Effector memory CD8-positive, alpha-beta T cell (primary cell): ENCODE data around the gene TMEM158.

ENCODE experiments used
- ATAC-seq: fragments of 150-1000 bp; cut with Tn5 transposase; replicated peaks from 2 replicates; pipeline ENCODE4 v1.10.0; 2021; ENCODE audit warnings: mild to moderate bottlenecking, moderate library complexity
- DNase-seq, 3 experiments: peaks; one replicate each; pipeline ENCODE4 v3.0.0; 2021
- H3K27ac Mint-ChIP-seq, 2 donors: one replicate each; pipeline ENCODE4 v1.8.0; 2022; ENCODE audit warnings: mild to moderate bottlenecking in 2 of 2, mixed read lengths in 2 of 2, moderate library complexity in 2 of 2
- H3K27me3 Mint-ChIP-seq, 2 donors: one replicate each; pipeline ENCODE4 v1.8.0; 2022; ENCODE audit warnings: mixed read lengths in 2 of 2
- H3K36me3 Mint-ChIP-seq: one replicate; pipeline ENCODE4 v1.8.0; 2022; ENCODE audit warnings: mild to moderate bottlenecking, moderate library complexity, mixed read lengths; ENCODE audit not compliant: insufficient read depth
- H3K4me1 Mint-ChIP-seq, 2 donors: one replicate each; pipeline ENCODE4 v1.8.0; 2022; ENCODE audit warnings: low read depth in 2 of 2, mixed read lengths in 2 of 2
- H3K4me3 Mint-ChIP-seq, 2 donors: one replicate each; pipeline ENCODE4 v1.8.0; 2022; ENCODE audit warnings: mild to moderate bottlenecking in 2 of 2, mixed read lengths in 2 of 2, moderate library complexity in 2 of 2
- H3K9me3 Mint-ChIP-seq, 2 donors: one replicate each; pipeline ENCODE4 v1.8.0; 2022; ENCODE audit warnings: mixed read lengths in 2 of 2

The TMEM158 gene

DNA sequence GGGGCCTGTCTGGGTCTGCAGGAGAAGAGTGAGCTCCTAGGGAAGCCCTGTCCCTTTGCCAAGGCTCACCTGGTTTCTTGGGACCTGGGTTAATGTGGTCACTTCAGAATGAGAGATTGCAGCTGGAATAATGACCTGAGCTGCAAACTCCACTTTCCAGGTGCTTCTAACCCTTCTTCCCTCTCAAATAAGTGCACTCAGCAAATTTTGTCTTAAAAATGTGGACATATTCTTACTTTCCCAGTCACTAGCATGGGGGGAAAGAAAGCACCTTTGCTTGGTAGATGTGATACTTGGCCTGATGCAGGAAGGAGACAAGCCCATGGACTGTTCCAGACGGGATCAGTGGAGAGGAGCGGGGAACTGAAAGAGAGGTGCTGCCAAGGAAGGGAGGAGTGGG is 41.0 kb downstream of the TMEM158 start:
- Mint-ChIP-seq H3K4me3 (no peak overlapping the region), H3K27me3 (peaks cover 24 to 48% of the 10 kb centered on the region in 2 donors), H3K9me3 (no peaks in the 10 kb centered on the region), H3K27ac (no peak overlapping the region), H3K36me3 (no peaks in the 10 kb centered on the region), H3K4me1 (no peaks in the 10 kb centered on the region)
- DNase-seq (no peak), ATAC-seq (no peak)

DNA sequence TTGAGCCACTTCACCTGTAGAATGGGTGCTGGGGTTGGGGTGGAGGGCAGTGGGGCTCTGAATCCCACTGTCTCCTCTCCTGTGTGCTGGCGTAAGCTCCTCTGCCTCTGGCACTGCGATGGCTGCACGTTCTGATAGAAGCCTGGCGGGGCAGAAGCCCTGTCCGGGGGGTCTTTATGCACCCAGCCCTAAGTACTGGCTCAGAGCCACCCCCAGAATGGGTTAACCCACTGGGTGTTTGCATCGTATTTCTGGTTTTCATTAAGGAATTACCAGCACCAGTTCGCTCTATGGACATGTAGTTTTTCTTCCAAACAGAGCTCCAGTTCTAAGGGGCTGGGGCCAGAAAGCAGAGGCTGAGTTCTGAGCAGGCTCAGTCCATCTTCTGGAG is 42.2 kb downstream of the TMEM158 start:
- no peak overlapping the region for H3K4me3 Mint-ChIP-seq
- ATAC-seq: no peak
- H3K27me3 Mint-ChIP-seq: peaks cover 36 to 59% of the 10 kb centered on the region in 2 donors
- H3K27ac Mint-ChIP-seq: no peak overlapping the region
- no peaks in the 10 kb centered on the region for H3K36me3 Mint-ChIP-seq
- no peaks in the 10 kb centered on the region for H3K4me1 Mint-ChIP-seq
- no peaks in the 10 kb centered on the region for H3K9me3 Mint-ChIP-seq
- no peak for DNase-seq

DNA sequence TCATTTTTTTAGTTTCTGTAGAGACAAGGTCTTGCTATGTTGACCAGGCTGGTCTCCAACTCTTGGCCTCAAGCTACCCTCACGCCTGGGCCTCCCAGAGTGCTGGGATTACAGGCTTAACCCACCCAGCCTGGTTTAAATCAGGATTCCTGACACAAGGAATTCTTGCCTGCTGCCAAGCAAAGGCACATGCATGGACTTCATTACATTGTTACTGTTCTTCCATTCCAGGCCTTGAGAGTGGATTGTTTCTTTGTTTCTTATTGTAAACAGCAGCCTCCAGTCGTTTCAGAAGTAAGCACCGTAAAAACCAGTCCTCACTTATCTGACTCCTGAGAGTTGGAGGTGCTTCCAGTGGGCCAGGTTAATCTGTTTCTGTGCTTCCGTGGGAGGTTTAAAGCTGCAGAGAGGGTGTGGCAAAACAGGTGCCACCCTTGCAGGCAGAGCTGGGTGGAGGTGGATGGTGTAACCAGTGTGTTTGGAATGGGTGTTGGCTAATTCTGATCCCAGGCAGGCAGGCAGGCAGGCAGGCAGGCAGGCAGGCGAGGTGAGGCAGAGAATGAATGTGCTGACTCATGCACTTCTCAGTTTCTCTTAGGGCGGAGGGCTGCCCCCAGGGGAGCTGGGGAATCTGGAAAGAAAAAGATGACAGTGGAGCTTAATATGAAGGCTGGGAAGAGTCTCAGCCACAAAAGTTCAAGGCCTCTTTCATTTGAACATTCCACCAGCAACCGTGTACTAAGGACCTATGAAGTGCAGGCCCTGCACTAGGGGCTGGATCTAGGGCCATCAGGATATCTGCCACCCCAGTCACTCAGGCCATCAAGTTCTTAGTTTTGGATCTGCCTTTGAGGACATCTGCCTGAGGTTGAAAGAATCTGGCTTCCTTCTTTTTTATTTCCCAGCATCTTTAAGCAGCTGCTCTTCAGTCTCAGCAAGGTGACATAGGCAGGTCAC is 42.9 kb downstream of the TMEM158 start:
- peak overlapping the region in 1 of 2 donors; percentile 7 for H3K27ac Mint-ChIP-seq
- H3K4me3 Mint-ChIP-seq: no peak overlapping the region
- peaks cover 2% of the 10 kb centered on the region for H3K36me3 Mint-ChIP-seq
- ATAC-seq: no peak
- no peaks in the 10 kb centered on the region for H3K4me1 Mint-ChIP-seq
- no peak for DNase-seq
- peaks cover 38 to 64% of the 10 kb centered on the region in 2 donors for H3K27me3 Mint-ChIP-seq
- no peaks in the 10 kb centered on the region for H3K9me3 Mint-ChIP-seq

DNA sequence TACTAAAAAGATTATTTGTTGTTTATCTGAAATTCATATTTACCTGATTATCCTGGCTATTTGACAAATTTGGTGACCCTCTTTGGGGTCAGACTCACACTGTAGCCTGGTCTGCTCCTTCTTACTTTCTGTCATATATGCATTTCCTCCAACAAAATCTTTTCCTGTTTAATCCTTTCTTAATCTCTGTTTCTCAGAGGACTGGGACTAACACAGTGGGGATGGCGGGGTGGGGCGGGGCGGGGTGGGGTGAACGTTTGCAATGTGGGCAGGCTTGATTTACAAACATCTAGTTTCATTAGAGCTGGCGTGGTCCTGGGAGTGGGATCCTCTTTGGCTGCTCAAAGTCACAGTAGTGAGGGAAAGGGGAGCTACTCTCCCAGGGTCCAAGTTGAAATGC is 44.6 kb downstream of the TMEM158 start:
- Mint-ChIP-seq H3K4me3 (no peak overlapping the region), H3K27ac (no peak overlapping the region)
- no peak for ATAC-seq

DNA sequence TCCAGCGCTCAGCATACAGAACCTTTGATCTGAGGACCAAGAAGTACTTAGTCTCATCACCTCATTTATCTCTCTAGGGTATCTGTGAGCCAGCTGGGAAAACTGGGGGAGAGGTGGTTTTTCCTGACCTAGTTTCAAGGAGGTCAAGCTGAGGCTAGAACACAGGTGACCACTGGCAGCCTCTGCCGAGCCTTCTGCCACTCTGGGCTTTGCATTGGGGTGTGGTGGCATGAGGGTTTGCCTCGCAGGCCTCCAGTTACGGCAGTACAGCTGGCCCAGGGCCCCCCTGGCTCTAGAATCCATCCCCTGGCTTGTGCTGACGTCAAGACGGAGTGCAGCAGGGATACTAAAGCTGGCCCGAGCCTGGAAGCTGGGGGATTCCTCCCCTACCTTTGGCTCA is 45.2 kb downstream of the TMEM158 start:
- Mint-ChIP-seq H3K4me1 (no peaks in the 10 kb centered on the region), H3K27ac (no peak overlapping the region), H3K4me3 (no peak overlapping the region), H3K9me3 (no peaks in the 10 kb centered on the region), H3K27me3 (peaks cover 31 to 70% of the 10 kb centered on the region in 2 donors), H3K36me3 (peaks cover 3% of the 10 kb centered on the region)
- DNase-seq (no peak), ATAC-seq (no peak)

More for the DNA sequence above, 44.6 kb downstream of the TMEM158 start:
- DNase-seq: no peak
- Mint-ChIP-seq H3K4me1 (no peaks in the 10 kb centered on the region), H3K27me3 (peaks cover 34 to 70% of the 10 kb centered on the region in 2 donors), H3K36me3 (peaks cover 3% of the 10 kb centered on the region), H3K9me3 (no peaks in the 10 kb centered on the region)

DNA sequence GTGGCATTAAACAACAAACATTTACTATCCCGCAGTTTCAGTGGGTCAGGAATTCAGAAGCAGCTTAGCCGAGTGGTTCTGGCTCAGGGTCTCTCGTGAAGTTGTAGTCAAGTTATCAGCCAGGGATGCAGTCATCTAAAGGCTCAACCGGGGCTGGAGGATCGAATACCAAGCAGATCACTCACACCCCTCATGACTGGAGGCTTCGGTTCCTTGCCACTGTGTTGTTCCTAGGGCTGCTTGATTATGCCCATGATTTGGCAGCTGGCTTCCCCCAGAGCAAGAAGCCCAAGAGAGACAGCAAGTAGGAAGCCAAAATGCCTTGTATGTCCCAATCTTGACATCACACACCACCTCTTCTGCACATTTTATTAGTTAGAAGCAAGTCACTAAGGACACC is 46.0 kb downstream of the TMEM158 start:
- Mint-ChIP-seq H3K27ac (no peak overlapping the region), H3K4me1 (no peaks in the 10 kb centered on the region), H3K27me3 (peaks cover 31 to 62% of the 10 kb centered on the region in 2 donors), H3K36me3 (peaks cover 3% of the 10 kb centered on the region), H3K9me3 (no peaks in the 10 kb centered on the region), H3K4me3 (no peak overlapping the region)
- DNase-seq: no peak
- no peak for ATAC-seq

DNA sequence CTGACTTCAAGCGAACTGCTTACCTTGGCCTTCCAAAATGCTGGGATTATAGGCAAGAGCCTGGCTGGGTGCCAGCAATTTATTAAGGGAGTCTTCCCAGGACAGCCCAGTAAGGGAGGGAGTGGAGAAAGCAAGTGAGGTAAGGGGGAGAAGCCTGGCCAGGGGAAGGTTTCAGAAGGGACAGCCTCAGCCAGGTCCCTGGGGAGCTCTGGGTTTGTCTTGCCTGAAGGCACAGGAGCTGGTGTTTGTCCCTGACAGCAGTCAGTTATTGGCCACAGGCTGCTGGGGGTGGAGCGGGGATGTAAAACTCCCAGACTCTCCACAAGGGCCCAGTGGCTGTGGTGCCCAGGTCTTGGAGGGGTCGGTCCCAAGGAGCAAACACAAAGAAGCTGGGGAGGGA is 46.9 kb downstream of the TMEM158 start:
- ATAC-seq (no peak), DNase-seq (no peak)
- Mint-ChIP-seq H3K9me3 (no peaks in the 10 kb centered on the region), H3K27me3 (peaks cover 31 to 61% of the 10 kb centered on the region in 2 donors), H3K4me3 (no peak overlapping the region), H3K36me3 (peaks cover 3% of the 10 kb centered on the region), H3K4me1 (no peaks in the 10 kb centered on the region), H3K27ac (no peak overlapping the region)

DNA sequence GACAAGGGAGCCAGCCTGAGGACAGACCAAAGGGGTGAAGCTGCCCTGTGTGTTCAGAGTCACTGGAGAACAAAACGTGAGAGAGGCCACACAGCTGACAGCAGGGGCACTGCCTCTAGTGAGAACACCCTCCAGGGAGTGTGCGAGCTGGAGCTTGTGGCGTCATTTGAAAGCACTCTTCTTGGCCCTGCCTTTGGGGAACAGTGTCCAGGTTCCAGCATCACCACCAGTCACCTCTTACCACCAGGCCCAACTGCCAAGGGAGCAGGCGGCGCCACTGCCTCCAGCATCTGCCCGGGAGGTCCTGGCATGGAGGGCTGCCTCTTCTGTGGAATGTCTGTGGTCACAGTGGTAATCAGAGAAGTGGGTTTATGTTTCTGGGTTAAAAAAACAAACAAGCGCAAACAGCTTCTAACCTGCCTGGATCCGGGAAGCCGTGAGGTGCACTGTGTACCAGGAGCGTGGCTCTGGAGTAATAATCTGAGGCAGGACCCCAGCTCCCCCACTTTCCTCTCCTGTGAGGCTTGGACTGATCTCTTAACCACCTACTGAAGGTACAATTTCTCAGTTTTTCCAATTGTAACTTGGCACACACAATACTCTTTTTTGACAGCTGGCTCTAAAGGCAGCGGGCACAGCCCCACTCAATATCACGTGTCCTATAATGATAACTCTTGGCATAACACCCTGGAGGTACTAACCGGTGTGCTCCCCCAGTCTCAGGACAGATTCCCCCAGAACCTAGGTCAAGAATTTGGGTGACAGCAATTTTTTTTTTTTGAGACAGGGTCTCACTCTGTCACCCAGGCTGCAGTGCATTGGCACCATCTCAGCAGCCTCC is 47.7 kb downstream of the TMEM158 start:
- H3K4me1 Mint-ChIP-seq: no peaks in the 10 kb centered on the region
- H3K27ac Mint-ChIP-seq: no peak overlapping the region

DNA sequence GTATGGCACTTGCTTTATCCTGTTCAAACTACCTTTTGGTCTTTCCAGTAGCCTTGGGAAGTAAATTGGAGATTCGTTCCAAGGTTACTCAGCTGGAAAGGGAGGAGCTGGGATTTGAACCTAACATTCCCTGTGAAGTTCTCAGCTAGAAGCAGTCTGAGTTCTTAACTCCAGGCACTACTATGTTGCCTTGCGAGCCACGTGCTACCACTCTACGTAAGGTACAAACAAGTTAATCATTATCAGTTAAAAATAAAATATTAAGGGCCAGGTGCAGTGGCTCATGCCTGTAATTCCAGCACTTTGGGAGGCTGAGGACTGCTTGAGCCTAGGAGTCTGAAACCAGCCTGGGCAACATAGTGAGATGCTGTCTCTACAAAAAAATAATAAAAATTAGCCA is 49.2 kb downstream of the TMEM158 start:
- Mint-ChIP-seq H3K27ac (no peak overlapping the region), H3K4me3 (no peak overlapping the region), H3K9me3 (no peaks in the 10 kb centered on the region), H3K4me1 (no peaks in the 10 kb centered on the region), H3K27me3 (peaks cover 27 to 52% of the 10 kb centered on the region in 2 donors), H3K36me3 (peaks cover 3% of the 10 kb centered on the region)
- no peak for DNase-seq
- no peak for ATAC-seq

More for the DNA sequence above, 47.7 kb downstream of the TMEM158 start:
- DNase-seq (no peak), ATAC-seq (no peak)
- H3K27me3 Mint-ChIP-seq: peaks cover 31 to 60% of the 10 kb centered on the region in 2 donors
- H3K4me3 Mint-ChIP-seq: no peak overlapping the region
- H3K36me3 Mint-ChIP-seq: peaks cover 3% of the 10 kb centered on the region
- H3K9me3 Mint-ChIP-seq: no peaks in the 10 kb centered on the region
